Neural progenitor cell (in vitro differentiated cells): ENCODE data around the gene MT1H. TPM values are rescaled to one million over a fixed set of nuclear protein-coding genes. Genes with fewer than 3 reads are reported as not detected.

Experiments
- DNase-seq: peaks from one replicate; pipeline ENCODE4 v3.0.0-alpha.2; 2016; ENCODE audit warnings: low spot score
- H2AFZ ChIP-seq: fragments of 200-600 bp; sonication (generic); replicated peaks from 2 replicates; pipeline ENCODE4 v1.6.1; 2016; ENCODE audit warnings: antibody characterized with exemption
- H3F3A ChIP-seq: fragments of 200-600 bp; sonication (generic); 2 replicates; pipeline ENCODE4 v1.6.1; 2016; ENCODE audit warnings: antibody characterized with exemption, low read depth
- H3K27ac ChIP-seq: fragments of 200-600 bp; sonication (generic); 2 replicates; pipeline ENCODE4 v1.5.1; 2016; ENCODE audit warnings: mild to moderate bottlenecking
- H3K27me3 ChIP-seq: fragments of 200-600 bp; sonication (generic); 2 replicates; pipeline ENCODE4 v1.6.1; 2016; ENCODE audit warnings: mild to moderate bottlenecking, moderate library complexity
- H3K36me3 ChIP-seq: fragments of 200-600 bp; sonication (generic); 2 replicates; pipeline ENCODE4 v1.5.1; 2016
- H3K4me1 ChIP-seq: fragments of 200-600 bp; sonication (generic); 2 replicates; pipeline ENCODE4 v1.6.1; 2016; ENCODE audit warnings: mixed run types
- H3K4me2 ChIP-seq: fragments of 200-600 bp; sonication (generic); 2 replicates; pipeline ENCODE4 v1.6.1; 2016
- H3K4me3 ChIP-seq: fragments of 200-600 bp; sonication (generic); 2 replicates; pipeline ENCODE4 v1.5.1; 2016
- H3K79me2 ChIP-seq: fragments of 200-600 bp; sonication (generic); 2 replicates; pipeline ENCODE4 v1.6.1; 2016; ENCODE audit warnings: low read depth
- H3K9ac ChIP-seq: fragments of 200-600 bp; sonication (generic); 2 replicates; pipeline ENCODE4 v1.6.1; 2016
- H3K9me3 ChIP-seq: fragments of 200-600 bp; sonication (generic); 2 replicates; pipeline ENCODE4 v1.5.1; 2016; ENCODE audit warnings: low read depth
- H4K20me1 ChIP-seq: fragments of 200-600 bp; sonication (generic); 2 replicates; pipeline ENCODE4 v1.6.1; 2016; ENCODE audit warnings: low read depth
- H3K27ac Mint-ChIP-seq: 3 replicates; pipeline ENCODE4 v1.8.0; 2021; ENCODE audit warnings: mixed read lengths
- H3K27me3 Mint-ChIP-seq: 2 replicates; pipeline ENCODE4 v1.8.0; 2022; ENCODE audit warnings: low read depth, mild to moderate bottlenecking, inconsistent platforms, moderate library complexity, mixed read lengths; ENCODE audit not compliant: insufficient read depth
- H3K36me3 Mint-ChIP-seq: 3 replicates; pipeline ENCODE4 v1.8.0; 2021; ENCODE audit warnings: mixed read lengths
- H3K4me1 Mint-ChIP-seq: 3 replicates; pipeline ENCODE4 v1.8.0; 2021; ENCODE audit warnings: mixed read lengths
- H3K4me3 Mint-ChIP-seq: 3 replicates; pipeline ENCODE4 v1.8.0; 2021; ENCODE audit warnings: mild to moderate bottlenecking, moderate library complexity, mixed read lengths
- H3K9me3 Mint-ChIP-seq: 3 replicates; pipeline ENCODE4 v1.8.0; 2020; ENCODE audit warnings: mixed read lengths
- EZH2 ChIP-seq: fragments of 200-600 bp; sonication (generic); IDR thresholded peaks from 2 replicates; pipeline ENCODE4 v1.6.1; 2017; ENCODE audit warnings: antibody characterized with exemption, mild to moderate bottlenecking, moderate library complexity
- EZH2phosphoT487 ChIP-seq: fragments of 200-600 bp; sonication (generic); IDR thresholded peaks from 2 replicates; pipeline ENCODE4 v1.6.1; 2017; ENCODE audit warnings: antibody characterized with exemption
- total RNA-seq: library from RNA; depleted of rRNA; stranded (reverse); fragments of >200 nt; gene quantifications from 2 replicates; pipeline ENCODE4 v1.2.3, GENCODE V29; 2015; ENCODE audit warnings: low replicate concordance
- TF ChIP-seq, protein P1 (sequence below): fragments of 200-600 bp; sonication (generic); IDR thresholded peaks from 2 replicates; pipeline ENCODE4 v1.5.1; 2017; ENCODE audit warnings: antibody characterized with exemption, mild to moderate bottlenecking

MT1H gene
- total RNA-seq, 1 donor from 2014 or later: not detected

DNA sequence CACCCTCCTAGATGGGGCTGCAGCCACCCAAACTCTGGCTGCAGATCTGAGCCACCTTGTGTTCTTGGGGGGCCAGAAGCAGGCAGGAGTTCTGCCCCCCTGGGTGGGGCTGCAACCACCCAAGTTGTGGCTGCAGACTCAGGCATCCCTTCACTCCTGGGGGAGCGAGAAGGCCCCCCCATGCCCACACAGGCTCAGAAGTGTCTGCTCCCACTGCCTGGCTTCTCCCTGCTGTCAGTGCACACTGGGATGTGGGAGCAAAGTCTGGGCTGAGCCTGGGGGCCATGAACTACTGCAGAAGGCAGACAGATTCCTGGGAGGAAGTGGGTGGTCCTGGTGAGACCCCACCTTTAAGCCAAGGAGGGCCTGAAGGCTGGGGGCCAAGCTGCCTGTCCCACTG, 25.6 kb downstream of the MT1H start:
- H3K36me3 ChIP-seq: no peaks in the 10 kb centered on the region
- TF ChIP-seq, protein P1, sequence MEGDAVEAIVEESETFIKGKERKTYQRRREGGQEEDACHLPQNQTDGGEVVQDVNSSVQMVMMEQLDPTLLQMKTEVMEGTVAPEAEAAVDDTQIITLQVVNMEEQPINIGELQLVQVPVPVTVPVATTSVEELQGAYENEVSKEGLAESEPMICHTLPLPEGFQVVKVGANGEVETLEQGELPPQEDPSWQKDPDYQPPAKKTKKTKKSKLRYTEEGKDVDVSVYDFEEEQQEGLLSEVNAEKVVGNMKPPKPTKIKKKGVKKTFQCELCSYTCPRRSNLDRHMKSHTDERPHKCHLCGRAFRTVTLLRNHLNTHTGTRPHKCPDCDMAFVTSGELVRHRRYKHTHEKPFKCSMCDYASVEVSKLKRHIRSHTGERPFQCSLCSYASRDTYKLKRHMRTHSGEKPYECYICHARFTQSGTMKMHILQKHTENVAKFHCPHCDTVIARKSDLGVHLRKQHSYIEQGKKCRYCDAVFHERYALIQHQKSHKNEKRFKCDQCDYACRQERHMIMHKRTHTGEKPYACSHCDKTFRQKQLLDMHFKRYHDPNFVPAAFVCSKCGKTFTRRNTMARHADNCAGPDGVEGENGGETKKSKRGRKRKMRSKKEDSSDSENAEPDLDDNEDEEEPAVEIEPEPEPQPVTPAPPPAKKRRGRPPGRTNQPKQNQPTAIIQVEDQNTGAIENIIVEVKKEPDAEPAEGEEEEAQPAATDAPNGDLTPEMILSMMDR: no peak
- TF ChIP-seq EZH2phosphoT487 (no peak), EZH2 (no peak)
- no peak for DNase-seq
- H3K27me3 ChIP-seq: no peaks in the 10 kb centered on the region
- no peaks in the 10 kb centered on the region for H3K4me1 ChIP-seq
- H3K9ac ChIP-seq: no peak overlapping the region
- no peaks in the 10 kb centered on the region for H4K20me1 ChIP-seq
- Mint-ChIP-seq H3K4me1 (no peaks in the 10 kb centered on the region), H3K27me3 (peaks cover 6% of the 10 kb centered on the region), H3K27ac (no peak overlapping the region), H3K36me3 (no peaks in the 10 kb centered on the region), H3K9me3 (peaks cover 13% of the 10 kb centered on the region), H3K4me3 (no peak overlapping the region)
- no peaks in the 10 kb centered on the region for H3K9me3 ChIP-seq
- H3K79me2 ChIP-seq: no peaks in the 10 kb centered on the region
- H3K27ac ChIP-seq: no peak overlapping the region
- H2AFZ ChIP-seq: no peak overlapping the region
- H3F3A ChIP-seq: no peaks in the 10 kb centered on the region
- H3K4me2 ChIP-seq: no peak overlapping the region
- H3K4me3 ChIP-seq: no peak overlapping the region

DNA sequence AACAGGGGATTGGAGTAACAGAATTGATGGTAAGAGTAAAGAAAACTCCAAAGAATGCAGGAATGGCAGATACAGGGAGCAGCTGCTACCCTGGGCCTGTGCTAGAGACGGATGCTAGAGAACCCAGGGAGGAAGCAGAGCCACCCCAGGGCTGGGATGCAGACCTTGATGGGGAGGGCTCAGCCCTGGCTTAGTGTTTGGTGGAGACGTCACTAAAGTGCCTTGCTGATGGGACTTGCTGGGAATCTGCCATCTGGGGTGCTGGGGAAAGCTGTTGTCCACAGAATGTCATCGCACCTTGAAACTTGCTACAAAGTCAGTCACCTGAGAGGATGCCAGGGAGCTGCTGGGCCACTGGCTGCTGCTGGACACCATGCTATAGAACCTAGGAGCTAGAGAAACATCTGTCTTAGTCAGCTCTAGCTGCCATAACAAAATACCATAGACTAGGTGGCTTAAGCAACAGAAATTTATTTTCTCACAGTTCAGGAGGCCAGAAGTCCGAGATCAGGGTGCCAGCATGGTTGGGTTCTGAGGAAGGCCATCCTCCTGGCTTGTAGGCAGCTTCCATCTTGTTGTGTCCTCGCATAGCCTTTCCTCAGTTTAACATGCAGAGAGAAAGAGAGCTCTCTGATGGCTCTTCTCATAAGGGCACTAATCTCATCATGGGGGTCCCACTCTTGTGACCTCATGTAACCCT, 28.0 kb downstream of the MT1H start:
- DNase-seq: no peak
- Histone ChIP-seq H4K20me1 (no peaks in the 10 kb centered on the region), H3K9me3 (no peaks in the 10 kb centered on the region), H3K4me2 (no peak overlapping the region), H3K36me3 (no peaks in the 10 kb centered on the region), H3K4me3 (no peak overlapping the region), H3K9ac (no peak overlapping the region), H3K27ac (no peak overlapping the region), H3K79me2 (no peaks in the 10 kb centered on the region), H3K27me3 (no peaks in the 10 kb centered on the region), H2AFZ (no peak overlapping the region), H3F3A (no peaks in the 10 kb centered on the region), H3K4me1 (no peaks in the 10 kb centered on the region)
- TF ChIP-seq EZH2phosphoT487: no peak
- TF ChIP-seq, protein P1: no peak
- TF ChIP-seq EZH2: no peak
- Mint-ChIP-seq H3K9me3 (peaks cover 11% of the 10 kb centered on the region), H3K4me3 (no peak overlapping the region), H3K27me3 (peaks cover 7% of the 10 kb centered on the region), H3K27ac (no peak overlapping the region), H3K4me1 (peaks cover 5% of the 10 kb centered on the region), H3K36me3 (no peaks in the 10 kb centered on the region)

GRCh38 chr16:56700195-56700594, 30.6 kb downstream of the MT1H start:
- Histone ChIP-seq H3K79me2 (no peaks in the 10 kb centered on the region), H3K4me3 (no peak overlapping the region), H3K4me2 (no peak overlapping the region), H3K36me3 (no peaks in the 10 kb centered on the region), H3K27ac (no peak overlapping the region), H3K4me1 (no peaks in the 10 kb centered on the region), H3K9ac (no peak overlapping the region), H4K20me1 (no peaks in the 10 kb centered on the region), H3F3A (no peaks in the 10 kb centered on the region), H2AFZ (no peak overlapping the region), H3K27me3 (no peaks in the 10 kb centered on the region), H3K9me3 (no peaks in the 10 kb centered on the region)
- Mint-ChIP-seq H3K27me3 (peaks cover 7% of the 10 kb centered on the region), H3K9me3 (peaks cover 11% of the 10 kb centered on the region), H3K4me1 (peaks cover 5% of the 10 kb centered on the region), H3K4me3 (no peak overlapping the region), H3K36me3 (no peaks in the 10 kb centered on the region), H3K27ac (no peak overlapping the region)
- no peak for DNase-seq
- TF ChIP-seq, protein P1: no peak
- TF ChIP-seq EZH2: no peak
- TF ChIP-seq EZH2phosphoT487: no peak
